PC-3 (cell line): ENCODE measurements around the gene MTMR2. TPM values are rescaled to one million over a fixed set of nuclear protein-coding genes. Genes with fewer than 3 reads are reported as not detected.
A peak's percentile ranks its signal among the peaks of the same experiment; 100 is the strongest.

ENCODE experiments used
- ATAC-seq: fragments of 200-7000 bp; cut with Tn5 transposase; 2 replicates; pipeline ENCODE4 v1.9.1; 2020; ENCODE audit warnings: mild to moderate bottlenecking, moderate library complexity
- BruUV-seq: library from RNA; stranded (reverse); fragments of 400-500 nt; replicated peaks from 2 replicates; lab custom pipeline; 2021; lab: Mats Ljungman, UMichigan
- CTCF ChIA-PET: fragments of 300-600 bp; sonication (Branson Sonifier 250); formaldehyde crosslinking; loops from one replicate; lab custom pipeline; 2022; ENCODE audit warnings: antibody characterized with exemption; lab: Charles Lee
- POLR2A ChIA-PET: fragments of 300-600 bp; sonication (Branson Sonifier 250); formaldehyde crosslinking; loops from one replicate; lab custom pipeline; 2022; ENCODE audit warnings: antibody characterized with exemption; ENCODE audit not compliant: unreplicated experiment; lab: Charles Lee
- DNase-seq: peaks from one replicate; pipeline ENCODE4 v3.0.0-alpha.2; 2015
- H2AFZ ChIP-seq: fragments of 300-600 bp; sonication (generic); 2 replicates; pipeline ENCODE4 v1.6.0; 2016; ENCODE audit warnings: antibody characterized with exemption, low read length
- H3F3A ChIP-seq: fragments of 300-600 bp; sonication (generic); one replicate; pipeline ENCODE4 v1.6.0; 2017; ENCODE audit warnings: antibody characterized with exemption, low read length, control low read depth, mild to moderate bottlenecking; ENCODE audit not compliant: unreplicated experiment
- H3K27ac ChIP-seq: fragments of 300-600 bp; sonication (generic); 2 replicates; pipeline ENCODE4 v1.5.1; 2016; ENCODE audit warnings: mild to moderate bottlenecking, low read length
- H3K27me3 ChIP-seq: fragments of 300-600 bp; sonication (generic); 2 replicates; pipeline ENCODE4 v1.6.1; 2016; ENCODE audit warnings: low read length, mixed read lengths
- H3K36me3 ChIP-seq: fragments of 300-600 bp; sonication (generic); 2 replicates; pipeline ENCODE4 v1.6.1; 2016; ENCODE audit warnings: low read depth, mixed run types, low read length, mixed read lengths
- H3K4me1 ChIP-seq: fragments of 300-600 bp; sonication (generic); 2 replicates; pipeline ENCODE4 v1.5.1; 2016; ENCODE audit warnings: low read length; ENCODE audit not compliant: insufficient read depth
- H3K4me2 ChIP-seq: fragments of 300-600 bp; sonication (generic); 2 replicates; pipeline ENCODE4 v1.6.0; 2016; ENCODE audit warnings: low read length
- H3K4me3 ChIP-seq: fragments of 300-600 bp; sonication (generic); 2 replicates; pipeline ENCODE4 v1.5.1; 2016; ENCODE audit warnings: mild to moderate bottlenecking, low read length, mixed read lengths
- H3K79me2 ChIP-seq: fragments of 300-600 bp; sonication (generic); 2 replicates; pipeline ENCODE4 v1.6.1; 2017; ENCODE audit warnings: low read length, mixed read lengths
- H3K9ac ChIP-seq: fragments of 300-600 bp; sonication (generic); 2 replicates; pipeline ENCODE4 v1.6.0; 2016; ENCODE audit warnings: mild to moderate bottlenecking, low read length
- H3K9me2 ChIP-seq: fragments of 300-600 bp; sonication (generic); replicated peaks from 2 replicates; pipeline ENCODE4 v1.6.1; 2016; ENCODE audit warnings: mixed run types, low read length, mixed read lengths
- H3K9me3 ChIP-seq: fragments of 300-600 bp; sonication (generic); 2 replicates; pipeline ENCODE4 v1.6.1; 2016; ENCODE audit warnings: low read length, mixed read lengths
- H4K20me1 ChIP-seq: fragments of 300-600 bp; sonication (generic); 2 replicates; pipeline ENCODE4 v1.6.1; 2016; ENCODE audit warnings: low read length, mixed read lengths
- EZH2 ChIP-seq: fragments of 300-600 bp; sonication (generic); IDR thresholded peaks from one replicate; pipeline ENCODE4 v1.6.1; 2017; ENCODE audit warnings: antibody characterized with exemption, mild to moderate bottlenecking, low read length; ENCODE audit not compliant: unreplicated experiment
- EZH2phosphoT487 ChIP-seq: fragments of 300-600 bp; sonication (generic); IDR thresholded peaks from 2 replicates; pipeline ENCODE4 v1.6.1; 2018; ENCODE audit warnings: mild to moderate bottlenecking, antibody characterized with exemption, low read length, borderline replicate concordance
- intact Hi-C: fragments of 100-400 bp; cut with micrococcal nuclease; formaldehyde crosslinking; loops from 2 replicates; pipeline ENCODE4 v1.9.0; 2023
- total RNA-seq: library from RNA; depleted of rRNA; stranded (reverse); fragments of >200 nt; gene quantifications from 2 replicates; pipeline ENCODE4 v1.2.3, GENCODE V29; 2014
- TF ChIP-seq, protein P1 (sequence below): fragments of 300-600 bp; sonication (generic); conservative IDR thresholded peaks from 2 replicates; pipeline ENCODE4 v1.5.1; 2017; ENCODE audit warnings: antibody characterized with exemption, low read depth, mild to moderate bottlenecking, low read length

Gene MTMR2
- total RNA-seq, 1 experiment from 2014 or later: 31.7 TPM

DNA sequence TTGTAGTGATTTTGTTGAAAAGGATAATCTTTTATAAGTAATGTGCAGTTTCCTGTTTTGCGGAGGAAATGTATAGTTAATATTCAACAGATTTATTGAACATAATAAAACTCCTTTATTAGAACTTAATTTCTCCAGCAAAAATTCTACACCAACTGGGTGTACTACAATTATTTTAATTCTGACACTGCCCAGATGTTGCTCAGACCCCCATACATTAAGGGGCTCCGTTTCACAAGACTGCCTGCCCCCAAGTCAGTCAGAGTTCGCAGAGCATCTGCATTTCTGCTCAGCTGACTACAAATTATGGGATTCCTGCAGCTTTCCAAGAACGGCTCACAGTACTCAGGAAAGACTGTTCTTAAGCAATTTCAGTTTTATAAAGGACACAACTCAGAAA, 127.4 kb downstream of the MTMR2 start:
- no peak for TF ChIP-seq EZH2phosphoT487
- TF ChIP-seq EZH2: no peak
- TF ChIP-seq, protein P1, sequence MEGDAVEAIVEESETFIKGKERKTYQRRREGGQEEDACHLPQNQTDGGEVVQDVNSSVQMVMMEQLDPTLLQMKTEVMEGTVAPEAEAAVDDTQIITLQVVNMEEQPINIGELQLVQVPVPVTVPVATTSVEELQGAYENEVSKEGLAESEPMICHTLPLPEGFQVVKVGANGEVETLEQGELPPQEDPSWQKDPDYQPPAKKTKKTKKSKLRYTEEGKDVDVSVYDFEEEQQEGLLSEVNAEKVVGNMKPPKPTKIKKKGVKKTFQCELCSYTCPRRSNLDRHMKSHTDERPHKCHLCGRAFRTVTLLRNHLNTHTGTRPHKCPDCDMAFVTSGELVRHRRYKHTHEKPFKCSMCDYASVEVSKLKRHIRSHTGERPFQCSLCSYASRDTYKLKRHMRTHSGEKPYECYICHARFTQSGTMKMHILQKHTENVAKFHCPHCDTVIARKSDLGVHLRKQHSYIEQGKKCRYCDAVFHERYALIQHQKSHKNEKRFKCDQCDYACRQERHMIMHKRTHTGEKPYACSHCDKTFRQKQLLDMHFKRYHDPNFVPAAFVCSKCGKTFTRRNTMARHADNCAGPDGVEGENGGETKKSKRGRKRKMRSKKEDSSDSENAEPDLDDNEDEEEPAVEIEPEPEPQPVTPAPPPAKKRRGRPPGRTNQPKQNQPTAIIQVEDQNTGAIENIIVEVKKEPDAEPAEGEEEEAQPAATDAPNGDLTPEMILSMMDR: no peak
- no peak overlapping the region for H3K27ac ChIP-seq
- peaks cover 29% of the 10 kb centered on the region for H3K4me1 ChIP-seq
- H3K9me3 ChIP-seq: no peaks in the 10 kb centered on the region
- H3K4me2 ChIP-seq: no peak overlapping the region
- no peaks in the 10 kb centered on the region for H3K9me2 ChIP-seq
- H4K20me1 ChIP-seq: 0 out of 2 replicates have a peak, but pooled peaks cover 8% of the 10 kb centered on the region
- peaks cover 21% of the 10 kb centered on the region for H3K36me3 ChIP-seq
- DNase-seq: no peak
- no peak for ATAC-seq
- no peak overlapping the region for H2AFZ ChIP-seq
- no peak overlapping the region for H3K9ac ChIP-seq
- H3K4me3 ChIP-seq: no peak overlapping the region
- POLR2A ChIA-PET: no interaction called here
- intact Hi-C loops: no loop called here
- CTCF ChIA-PET: no interaction called here
- H3K27me3 ChIP-seq: no peaks in the 10 kb centered on the region
- BruUV-seq: no TSS peak
- peaks cover 58% of the 10 kb centered on the region for H3K79me2 ChIP-seq
- no peaks in the 10 kb centered on the region for H3F3A ChIP-seq

DNA sequence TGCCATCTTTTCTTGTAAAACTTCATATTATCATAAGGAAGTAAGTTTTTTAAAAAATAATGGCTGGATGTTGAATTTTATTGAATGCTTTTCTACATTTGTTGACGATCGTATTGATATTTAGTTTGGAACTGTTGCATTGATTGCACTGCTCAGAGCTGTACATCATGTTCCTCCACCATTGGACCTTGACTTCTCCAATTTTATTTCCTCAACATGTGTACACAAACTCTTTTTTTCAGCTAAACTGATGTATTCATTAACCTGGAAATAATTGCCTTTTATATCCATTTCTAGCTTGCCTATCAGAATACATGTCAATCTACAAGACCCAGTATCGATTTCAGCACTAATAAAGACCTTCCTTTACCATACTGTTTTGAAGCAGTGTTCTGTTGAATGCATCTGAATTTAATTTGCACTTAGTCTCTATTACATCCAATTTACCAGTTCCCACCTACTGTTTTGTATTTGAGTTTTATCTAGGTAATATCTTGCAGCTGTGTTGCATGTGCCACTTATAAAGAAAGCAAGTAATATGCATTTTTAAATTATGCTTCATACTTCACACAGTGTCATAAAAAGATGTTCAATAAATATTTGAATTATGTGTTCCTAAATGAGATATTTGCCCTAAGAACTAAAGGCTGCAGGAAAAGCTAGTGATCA, 128.1 kb downstream of the MTMR2 start:
- Histone ChIP-seq H3K4me2 (no peak overlapping the region), H3K36me3 (peaks cover 16% of the 10 kb centered on the region), H3K4me1 (peaks cover 29% of the 10 kb centered on the region), H3K9me3 (no peaks in the 10 kb centered on the region), H3K4me3 (no peak overlapping the region), H3K9me2 (no peaks in the 10 kb centered on the region), H4K20me1 (0 out of 2 replicates have a peak, but pooled peaks cover 8% of the 10 kb centered on the region), H2AFZ (no peak overlapping the region), H3K27ac (no peak overlapping the region), H3K9ac (no peak overlapping the region), H3K79me2 (peaks cover 65% of the 10 kb centered on the region), H3F3A (no peaks in the 10 kb centered on the region), H3K27me3 (no peaks in the 10 kb centered on the region)
- ATAC-seq (no peak), DNase-seq (no peak)
- no TSS peak for BruUV-seq
- no peak for TF ChIP-seq EZH2
- TF ChIP-seq EZH2phosphoT487: no peak
- TF ChIP-seq, protein P1: no peak
- CTCF ChIA-PET: no interaction called here
- POLR2A ChIA-PET: no interaction called here
- intact Hi-C loops: no loop called here

DNA sequence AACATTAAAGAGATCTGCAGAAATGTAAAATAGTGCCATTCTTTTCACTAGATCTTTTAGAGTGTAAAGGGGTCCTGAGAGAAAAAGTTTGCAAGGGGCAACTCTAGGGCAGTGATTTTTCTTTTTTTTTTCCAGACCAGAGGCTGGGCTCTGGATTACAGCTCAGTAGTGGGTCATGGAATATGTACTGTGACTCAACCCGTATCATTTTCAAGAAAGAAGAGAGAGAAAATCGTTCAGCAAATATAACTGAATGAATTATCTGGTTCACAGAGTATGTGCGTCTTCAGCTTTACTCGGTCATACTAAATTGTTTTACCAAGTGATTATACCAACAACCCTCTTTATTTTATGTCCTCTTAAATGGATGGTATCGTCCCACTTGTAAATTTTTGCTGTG, 129.8 kb downstream of the MTMR2 start:
- no peak for ATAC-seq
- peak overlapping the region; percentile 51 for H3K4me2 ChIP-seq

More for the DNA sequence above, 129.8 kb downstream of the MTMR2 start:
- intact Hi-C loops: loop anchor here (5.0 kb wide), 1 partner anchor 243 kb away; no protein-coding TSS in a partner anchor
- 0 out of 2 replicates have a peak, but pooled peaks cover 8% of the 10 kb centered on the region for H4K20me1 ChIP-seq
- POLR2A ChIA-PET: interaction anchor here (0.5 kb wide), 1 partner anchor 727 kb away, joined by 7 read pairs; no protein-coding TSS in a partner anchor
- H3K27ac ChIP-seq: no peak overlapping the region
- no peak overlapping the region for H2AFZ ChIP-seq
- peak overlapping the region; percentile 12; the same call in 1 of the 2 replicates for H3K4me3 ChIP-seq
- peaks cover 4% of the 10 kb centered on the region for H3K36me3 ChIP-seq
- BruUV-seq: no TSS peak
- CTCF ChIA-PET: no interaction called here
- H3K4me1 ChIP-seq: peaks cover 29% of the 10 kb centered on the region
- H3F3A ChIP-seq: no peaks in the 10 kb centered on the region
- peak; percentile 52 for DNase-seq
- no peaks in the 10 kb centered on the region for H3K9me3 ChIP-seq
- H3K9ac ChIP-seq: no peak overlapping the region
- H3K27me3 ChIP-seq: no peaks in the 10 kb centered on the region
- no peak for TF ChIP-seq EZH2phosphoT487
- TF ChIP-seq, protein P1: no peak
- no peak for TF ChIP-seq EZH2
- H3K9me2 ChIP-seq: no peaks in the 10 kb centered on the region
- H3K79me2 ChIP-seq: peaks cover 69% of the 10 kb centered on the region
